NCI-H146 treated with DMSO at 0.1 percent for 48 hours (cell line): ENCODE data around the gene GHITM.

Experiments
- DNase-seq: peaks from one replicate; lab custom pipeline; 2025; ENCODE audit not compliant: unreplicated experiment; lab: John Stamatoyannopoulos, UW

The GHITM gene

GRCh38 chr10:84198206-84198915 lies 59.1 kb downstream of the GHITM start:
- no peak for DNase-seq

GRCh38 chr10:84200537-84201243 lies 61.4 kb downstream of the GHITM start:
- DNase-seq, result no peak

- no peak for DNase-seq
These were observed 61.9 kb downstream of the GHITM start for GRCh38 chr10:84201244-84201606.

- DNase-seq, result no peak
These were observed 62.4 kb downstream of the GHITM start for GRCh38 chr10:84201682-84202081.

- no peak for DNase-seq
These were observed 63.0 kb downstream of the GHITM start for GRCh38 chr10:84202349-84202748.
